ENCODE data around the gene SGCA. TPM values are rescaled to one million over a fixed set of nuclear protein-coding genes. Genes with fewer than 3 reads are reported as not detected.

SGCA gene
- total and polyA plus RNA-seq, 9 of the 15 experiments (the other 6 are each of a cell fraction or from before 2014, with no cell fraction given) = not detected

GRCh38 chr17:50210240-50211225 lies 44.7 kb downstream of the SGCA start:
- peak overlapping the region; percentile 65 for H3K4me2 ChIP-seq (ENCODE audit: insufficient read depth, low read length)
- H3K4me1 ChIP-seq (replicated peaks in 1 of 2; ENCODE audit: control insufficient read depth in 2 of 2, insufficient read depth in 2 of 2, low read length in 2 of 2) = peaks cover 59 to 63% of the 10 kb centered on the region in 2 experiments
- intact Hi-C loops (cut with micrococcal nuclease) = no loop called here
- no peak for ATAC-seq
- ChIA-PET CTCF (ENCODE audit: low intra/inter-chr PET ratio) (no interaction called here), POLR2A (interaction anchor here (0.7 to 2.2 kb wide), 5 partner anchors 11 to 151 kb away, joined by 3 to 13 read pairs (median 4); no protein-coding TSS in a partner anchor)
- peak; percentile 48 to 76 (median 68) for DNase-seq (ENCODE audit: extremely low read depth in 1 of 4, low spot score in 3 of 4)
- H3K9me3 ChIP-seq (replicated peaks; ENCODE audit: control insufficient read depth, insufficient read depth, low read depth, low read length) = no peaks in the 10 kb centered on the region
- H3K27me3 ChIP-seq (ENCODE audit: control insufficient read depth in 2 of 2, insufficient read depth in 2 of 2, low read length in 2 of 2) = no peaks in the 10 kb centered on the region
- in situ Hi-C loops (cut with MboI) = no loop called here
- H3K27ac ChIP-seq (ENCODE audit: extremely low read depth, low read depth, low read length) = peak overlapping the region; percentile 29; the same call in 1 of the 3 replicates
- BruUV-seq (replicated peaks) = no TSS peak
- no peaks in the 10 kb centered on the region for H4K20me1 ChIP-seq (replicated peaks; ENCODE audit: control insufficient read depth, insufficient read depth, low read length)
- no peak overlapping the region for H3K4me3 ChIP-seq
- H2AFZ ChIP-seq (ENCODE audit: low read depth, low read length) = peak overlapping the region; percentile 71
- H3K36me3 ChIP-seq (ENCODE audit: control insufficient read depth, insufficient read depth, low read length) = no peaks in the 10 kb centered on the region
- no peaks in the 10 kb centered on the region for H3K79me2 ChIP-seq (ENCODE audit: control insufficient read depth, insufficient read depth, low read length)
- FAIRE-seq = peak; percentile 37
- 32% methylated on average over 15 of the region's 26 CpGs for WGBS (ENCODE audit: insufficient coverage, low coverage, missing lambda C conversion rate)
- H3K9ac ChIP-seq (ENCODE audit: insufficient read depth in 1 of 2, low read depth in 2 of 2, low read length in 2 of 2) = peak overlapping the region; percentile 39 to 77
- no peaks in the 10 kb centered on the region for H3K9me1 ChIP-seq (ENCODE audit: control insufficient read depth, insufficient read depth, low read length)
- TF ChIP-seq GATAD2B (IDR thresholded peaks at IDR 0.05; ENCODE audit: borderline replicate concordance) = no peak
- TF ChIP-seq ZNF431 (CRISPR knock-in tag; IDR thresholded peaks at IDR 0.05) = no peak
- TF ChIP-seq STAG1 (CRISPR knock-in tag; IDR thresholded peaks at IDR 0.05; ENCODE audit: borderline replicate concordance) = no peak
- TF ChIP-seq TBL1XR1 (IDR thresholded peaks at IDR 0.05; ENCODE audit: low read length in 2 of 2) = no peak
- no peak for TF ChIP-seq YY1 (IDR thresholded peaks at IDR 0.05; ENCODE audit: borderline replicate concordance in 1 of 3, control insufficient read depth in 1 of 3, extremely low read depth in 1 of 3, insufficient read depth in 3 of 3, insufficient read length in 1 of 3, insufficient replicate concordance in 2 of 3, low read depth in 1 of 3, low read length in 2 of 3)
- no peak for TF ChIP-seq NR2C2 (CRISPR knock-in tag; IDR thresholded peaks at IDR 0.05)
- peak; percentile 39 for TF ChIP-seq NR2C2 (tag; IDR thresholded peaks at IDR 0.05)
- TF ChIP-seq HNRNPH1 (optimal IDR thresholded peaks at IDR 0.05; ENCODE audit: low read depth, low read length) = no peak
- no peak for TF ChIP-seq DEAF1 (CRISPR knock-in tag; IDR thresholded peaks at IDR 0.05)
- TF ChIP-seq FOSL1 (tag; conservative IDR thresholded peaks at IDR 0.05) = peak; percentile 69
- TF ChIP-seq MBD2 (IDR thresholded peaks at IDR 0.05; ENCODE audit: borderline replicate concordance, low read depth) = no peak
- TF ChIP-seq ZNF165 (CRISPR knock-in tag; IDR thresholded peaks at IDR 0.05; ENCODE audit: borderline replicate concordance) = no peak
- no peak for TF ChIP-seq CC2D1A (IDR thresholded peaks at IDR 0.05)
- no peak for TF ChIP-seq HINFP (tag; conservative IDR thresholded peaks at IDR 0.05; ENCODE audit: low read depth)
- no peak for TF ChIP-seq MCM2 (IDR thresholded peaks at IDR 0.05; ENCODE audit: low read depth)
- no peak for TF ChIP-seq RBM34 (IDR thresholded peaks at IDR 0.05; ENCODE audit: borderline replicate concordance, insufficient read depth, low read length)
- peak; percentile 44 for TF ChIP-seq CHD1 (IDR thresholded peaks at IDR 0.05; ENCODE audit: low read length)
- no peak for TF ChIP-seq SRSF9 (IDR thresholded peaks at IDR 0.05; ENCODE audit: borderline replicate concordance, low read depth, low read length)
